IMR-90 (cell line): ENCODE results near the gene UNKL. TPM values are rescaled to one million over a fixed set of nuclear protein-coding genes. Genes with fewer than 3 reads are reported as not detected.
A peak's percentile ranks its signal among the peaks of the same experiment; 100 is the strongest.

Experiments
- ATAC-seq: fragments of 200-7000 bp; cut with Tn5 transposase; 2 replicates; pipeline ENCODE4 v1.9.1; 2020; ENCODE audit warnings: low read depth, mild to moderate bottlenecking, moderate library complexity
- BruUV-seq: library from RNA; stranded (reverse); fragments of 400-500 nt; replicated peaks from 2 replicates; lab custom pipeline; 2021; lab: Mats Ljungman, UMichigan
- CTCF ChIA-PET: fragments of 300-600 bp; formaldehyde crosslinking; extraction: SDS; loops from one replicate; lab custom pipeline; 2021; ENCODE audit warnings: antibody characterized with exemption; lab: Yijun Ruan, JAX
- POLR2A ChIA-PET: fragments of 300-600 bp; sonication (Branson Sonifier 250); formaldehyde crosslinking; loops from one replicate; lab custom pipeline; 2022; ENCODE audit warnings: antibody characterized with exemption; ENCODE audit not compliant: unreplicated experiment; lab: Charles Lee
- DNase-seq: peaks from one replicate; pipeline ENCODE4 v3.0.0; 2013
- H2AFZ ChIP-seq: replicated peaks from 2 replicates; pipeline ENCODE3; 2013; ENCODE audit warnings: low read length, mild to moderate bottlenecking; ENCODE audit not compliant: poor library complexity
- H2AK5ac ChIP-seq: 2 replicates; pipeline ENCODE4 v1.6.1; 2013; ENCODE audit warnings: low read depth, low read length, inconsistent platforms
- H2AK9ac ChIP-seq: replicated peaks from 2 replicates; pipeline ENCODE3; 2013; ENCODE audit warnings: mild to moderate bottlenecking, low read depth, low read length, moderate library complexity; ENCODE audit not compliant: poor library complexity
- H2BK120ac ChIP-seq: 2 replicates; pipeline ENCODE4 v1.6.1; 2013; ENCODE audit warnings: low read depth, low read length, inconsistent platforms
- H2BK15ac ChIP-seq: 3 replicates; pipeline ENCODE4 v1.6.1; 2013; ENCODE audit warnings: low read depth, low read length, inconsistent platforms
- H2BK20ac ChIP-seq: 2 replicates; pipeline ENCODE4 v1.6.1; 2013; ENCODE audit warnings: low read depth, mild to moderate bottlenecking, inconsistent platforms, low read length, moderate library complexity
- H2BK5ac ChIP-seq: 2 replicates; pipeline ENCODE4 v1.6.1; 2013; ENCODE audit warnings: mild to moderate bottlenecking, low read depth, low read length, inconsistent platforms; ENCODE audit not compliant: poor library complexity, severe bottlenecking
- H3K14ac ChIP-seq: replicated peaks from 2 replicates; pipeline ENCODE4 v1.6.1; 2013; ENCODE audit warnings: low read depth, low read length, inconsistent platforms
- H3K18ac ChIP-seq: 2 replicates; pipeline ENCODE4 v1.6.1; 2013; ENCODE audit warnings: low read depth, low read length, control low read depth
- H3K23ac ChIP-seq: 2 replicates; pipeline ENCODE4 v1.6.1; 2013; ENCODE audit warnings: low read depth, low read length, inconsistent platforms
- H3K27ac ChIP-seq: 2 replicates; pipeline ENCODE4 v1.5.1; 2013; ENCODE audit warnings: mild to moderate bottlenecking, control low read depth, low read length; ENCODE audit not compliant: insufficient read depth
- H3K27me3 ChIP-seq: 2 replicates; pipeline ENCODE4 v1.6.1; 2013; ENCODE audit warnings: low read length; ENCODE audit not compliant: control insufficient read depth, insufficient read depth
- H3K36me3 ChIP-seq: 2 replicates; pipeline ENCODE4 v1.6.1; 2013; ENCODE audit warnings: low read length, mixed read lengths; ENCODE audit not compliant: control insufficient read depth, insufficient read depth
- H3K4ac ChIP-seq: 2 replicates; pipeline ENCODE4 v1.6.1; 2013; ENCODE audit warnings: low read depth, low read length, inconsistent platforms
- H3K4me1 ChIP-seq: 2 replicates; pipeline ENCODE4 v1.6.1; 2013; ENCODE audit warnings: low read length, mixed read lengths; ENCODE audit not compliant: control insufficient read depth, insufficient read depth
- H3K4me2 ChIP-seq: 2 replicates; pipeline ENCODE4 v1.6.1; 2013; ENCODE audit warnings: low read depth, mild to moderate bottlenecking, control low read depth, low read length, moderate library complexity
- H3K4me3 ChIP-seq: 2 replicates; pipeline ENCODE4 v1.5.1; 2013; ENCODE audit warnings: low read depth, mild to moderate bottlenecking, control low read depth, low read length, moderate library complexity; ENCODE audit not compliant: insufficient read depth
- H3K56ac ChIP-seq: 2 replicates; pipeline ENCODE4 v1.6.1; 2013; ENCODE audit warnings: low read length, inconsistent platforms; ENCODE audit not compliant: insufficient read depth; ENCODE audit errors: extremely low read depth
- H3K79me1 ChIP-seq, 2 experiments: 2 replicates each; pipeline ENCODE4 v1.6.1; 2013; ENCODE audit warnings: low read length in 2 of 2, inconsistent platforms in 1 of 2, low read depth in 1 of 2
- H3K9ac ChIP-seq: 2 replicates; pipeline ENCODE4 v1.6.1; 2013; ENCODE audit warnings: low read depth, low read length, control low read depth
- H3K9me1 ChIP-seq: 2 replicates; pipeline ENCODE4 v1.6.1; 2013; ENCODE audit warnings: low read length, inconsistent platforms; ENCODE audit not compliant: insufficient read depth
- H3K9me3 ChIP-seq: 2 replicates; pipeline ENCODE4 v1.6.1; 2013; ENCODE audit warnings: low read length; ENCODE audit not compliant: control insufficient read depth, insufficient read depth
- H4K20me1 ChIP-seq: 2 replicates; pipeline ENCODE4 v1.6.1; 2013; ENCODE audit warnings: low read length, inconsistent platforms; ENCODE audit not compliant: insufficient read depth
- H4K5ac ChIP-seq: 2 replicates; pipeline ENCODE4 v1.6.1; 2013; ENCODE audit warnings: mild to moderate bottlenecking, low read depth, low read length, control low read depth
- H4K8ac ChIP-seq, 2 experiments: 2 replicates each; pipeline ENCODE4 v1.6.1; 2013; ENCODE audit warnings: low read depth in 2 of 2, low read length in 2 of 2, control low read depth in 1 of 2, inconsistent platforms in 1 of 2
- H4K91ac ChIP-seq: 2 replicates; pipeline ENCODE4 v1.6.1; 2013; ENCODE audit warnings: low read depth, low read length, inconsistent platforms; ENCODE audit not compliant: insufficient read depth
- BHLHE40 ChIP-seq: fragments of 150-350 bp; IDR thresholded peaks from 2 replicates; pipeline ENCODE4 v1.6.1; 2016; ENCODE audit warnings: mild to moderate bottlenecking, low read depth, low read length
- POLR2A ChIP-seq: IDR thresholded peaks from 2 replicates; pipeline ENCODE4 v1.6.1; 2012; ENCODE audit warnings: mild to moderate bottlenecking, low read depth, low read length
- WGBS, 2 experiments: methylation state at CpG; one replicate each; pipeline versions ENCODE4 v1.1.5 to v1.1.7; 2013; ENCODE audit warnings: missing lambda C conversion rate in 2 of 2; ENCODE audit not compliant: insufficient read length in 1 of 2; ENCODE audit errors: extremely low coverage in 2 of 2; 5-methylcytosine and 5-hydroxymethylcytosine counted together
- dilution Hi-C: fragments of 300-500 bp; cut with HindIII; formaldehyde crosslinking; loops from one replicate; pipeline ENCODE4 v1.14.3; 2018; ENCODE audit warnings: low sequenced_read_pairs; ENCODE audit not compliant: unreplicated experiment
- in situ Hi-C: fragments of 300-500 bp; cut with MboI; formaldehyde crosslinking; loops from 3 replicates; pipeline ENCODE4 v1.14.3; 2019; ENCODE audit warnings: low sequenced_read_pairs, inconsistent platforms, mixed read lengths
- intact Hi-C: fragments of 100-400 bp; cut with micrococcal nuclease; formaldehyde crosslinking; loops from 2 replicates; pipeline ENCODE4 v1.10.0; 2022
- polyA plus RNA-seq, 3 experiments: library from polyadenylated mRNA; depleted of rRNA; stranded (reverse); fragments of >200 nt; gene quantifications; 2 replicates each; pipeline ENCODE4 v1.2.3, GENCODE V29; 2012; ENCODE audit warnings: low replicate concordance in 1 of 3
- total RNA-seq: library from RNA; depleted of rRNA; stranded (reverse); fragments of >200 nt; gene quantifications from 2 replicates; pipeline ENCODE4 v1.2.3, GENCODE V29; 2012
- TF ChIP-seq, protein P1 (sequence below): conservative IDR thresholded peaks from 2 replicates; pipeline ENCODE4 v1.5.1; 2012; ENCODE audit warnings: mild to moderate bottlenecking, low read depth, low read length, improper control_type of control experiment
- TF ChIP-seq, protein P2 (sequence below): fragments of 150-350 bp; IDR thresholded peaks from 2 replicates; pipeline ENCODE4 v1.6.1; 2016; ENCODE audit warnings: low read depth, mild to moderate bottlenecking, low read length, moderate library complexity, borderline replicate concordance

The UNKL gene
- total and polyA plus RNA-seq, 2 of the 4 experiments (the other 2 are of a cell fraction): 4.1 to 13.3 TPM

DNA sequence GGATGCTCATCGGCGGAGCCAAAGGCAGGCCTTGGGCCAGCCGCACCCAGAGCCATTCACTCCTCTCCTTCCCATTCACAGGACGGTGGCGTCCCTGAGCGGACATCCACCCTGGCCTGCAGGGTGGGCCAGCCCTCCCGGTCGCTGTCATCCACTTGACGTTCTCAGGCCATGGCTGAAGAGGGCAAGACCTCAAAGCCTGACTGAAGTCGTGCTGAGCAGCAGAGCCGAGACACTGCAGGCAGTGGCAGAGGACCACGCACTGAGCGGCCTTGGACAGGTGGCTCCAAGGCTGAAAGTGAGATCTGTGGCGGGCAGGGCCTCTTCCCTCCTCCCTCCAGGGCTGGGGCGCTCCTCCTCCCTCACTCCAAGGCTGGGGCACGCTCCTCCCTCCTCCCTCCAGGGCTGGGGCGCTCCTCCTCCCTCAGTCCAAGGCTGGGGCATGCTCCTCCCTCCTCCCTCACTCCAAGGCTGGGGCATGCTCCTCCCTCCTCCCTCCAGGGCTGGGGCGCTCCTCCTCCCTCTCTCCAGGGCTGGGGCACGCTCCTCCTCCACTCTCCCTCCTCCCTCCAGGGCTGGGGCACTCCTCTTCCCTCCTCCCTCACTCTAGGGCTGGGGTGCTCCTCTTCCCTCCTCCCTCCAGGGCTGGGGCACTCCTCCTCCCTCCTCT is 38.6 kb downstream of the UNKL start:
- Histone ChIP-seq H3K18ac (no peak overlapping the region), H3K4ac (no peak overlapping the region), H2AK9ac (peak overlapping the region; percentile 61), H3K27me3 (no peaks in the 10 kb centered on the region), H3K79me1 (peaks cover 9 to 33% of the 10 kb centered on the region in 2 experiments), H3K9me3 (no peaks in the 10 kb centered on the region), H2BK15ac (no peak overlapping the region), H3K36me3 (peaks cover 22% of the 10 kb centered on the region), H2BK120ac (no peak overlapping the region), H3K14ac (no peak overlapping the region), H4K91ac (no peak overlapping the region), H4K8ac (no peak overlapping the region), H3K56ac (no peak overlapping the region), H3K23ac (no peak overlapping the region), H2AFZ (no peak overlapping the region), H3K4me3 (no peak overlapping the region), H4K5ac (no peak overlapping the region), H3K27ac (no peak overlapping the region), H3K4me1 (peaks cover 11% of the 10 kb centered on the region), H3K9me1 (0 out of 2 replicates have a peak, but pooled peaks cover 6% of the 10 kb centered on the region), H2BK5ac (no peak overlapping the region), H4K20me1 (no peaks in the 10 kb centered on the region; the same call in 1 of the 2 replicates), H3K9ac (no peak overlapping the region), H2AK5ac (no peak overlapping the region), H2BK20ac (no peak overlapping the region), H3K4me2 (no peak overlapping the region)
- in situ Hi-C loops: no loop called here
- 86% methylated on average over 9 of the region's 19 CpGs; no CpG with 5 or more reads in 1 of the 2 experiments for WGBS, 2 experiments
- CTCF ChIA-PET: no interaction called here
- dilution Hi-C loops: no loop called here
- intact Hi-C loops: no loop called here
- TF ChIP-seq, protein P1, sequence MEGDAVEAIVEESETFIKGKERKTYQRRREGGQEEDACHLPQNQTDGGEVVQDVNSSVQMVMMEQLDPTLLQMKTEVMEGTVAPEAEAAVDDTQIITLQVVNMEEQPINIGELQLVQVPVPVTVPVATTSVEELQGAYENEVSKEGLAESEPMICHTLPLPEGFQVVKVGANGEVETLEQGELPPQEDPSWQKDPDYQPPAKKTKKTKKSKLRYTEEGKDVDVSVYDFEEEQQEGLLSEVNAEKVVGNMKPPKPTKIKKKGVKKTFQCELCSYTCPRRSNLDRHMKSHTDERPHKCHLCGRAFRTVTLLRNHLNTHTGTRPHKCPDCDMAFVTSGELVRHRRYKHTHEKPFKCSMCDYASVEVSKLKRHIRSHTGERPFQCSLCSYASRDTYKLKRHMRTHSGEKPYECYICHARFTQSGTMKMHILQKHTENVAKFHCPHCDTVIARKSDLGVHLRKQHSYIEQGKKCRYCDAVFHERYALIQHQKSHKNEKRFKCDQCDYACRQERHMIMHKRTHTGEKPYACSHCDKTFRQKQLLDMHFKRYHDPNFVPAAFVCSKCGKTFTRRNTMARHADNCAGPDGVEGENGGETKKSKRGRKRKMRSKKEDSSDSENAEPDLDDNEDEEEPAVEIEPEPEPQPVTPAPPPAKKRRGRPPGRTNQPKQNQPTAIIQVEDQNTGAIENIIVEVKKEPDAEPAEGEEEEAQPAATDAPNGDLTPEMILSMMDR: no peak
- TF ChIP-seq BHLHE40 (no peak), POLR2A (no peak)
- TF ChIP-seq, protein P2, sequence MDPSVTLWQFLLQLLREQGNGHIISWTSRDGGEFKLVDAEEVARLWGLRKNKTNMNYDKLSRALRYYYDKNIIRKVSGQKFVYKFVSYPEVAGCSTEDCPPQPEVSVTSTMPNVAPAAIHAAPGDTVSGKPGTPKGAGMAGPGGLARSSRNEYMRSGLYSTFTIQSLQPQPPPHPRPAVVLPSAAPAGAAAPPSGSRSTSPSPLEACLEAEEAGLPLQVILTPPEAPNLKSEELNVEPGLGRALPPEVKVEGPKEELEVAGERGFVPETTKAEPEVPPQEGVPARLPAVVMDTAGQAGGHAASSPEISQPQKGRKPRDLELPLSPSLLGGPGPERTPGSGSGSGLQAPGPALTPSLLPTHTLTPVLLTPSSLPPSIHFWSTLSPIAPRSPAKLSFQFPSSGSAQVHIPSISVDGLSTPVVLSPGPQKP: no peak
- no TSS peak for BruUV-seq
- DNase-seq (no peak), ATAC-seq (no peak)
- POLR2A ChIA-PET: no interaction called here
